Hematopoietic multipotent progenitor cell treated with erythropoietin and hydrocortisone succinate and interleukin-3 and kit ligand, for 17 days (in vitro differentiated cells): Measurements from ENCODE around the gene TANC1.

Experiments used
- DNase-seq: peaks from one replicate; pipeline ENCODE4 v3.0.0-alpha.2; 2015; ENCODE audit warnings: low spot score

Gene TANC1

GRCh38 chr2:159225025-159226016 lies 256.9 kb downstream of the TANC1 start:
- no peak for DNase-seq

GRCh38 chr2:159226059-159226461 lies 257.6 kb downstream of the TANC1 start:
- DNase-seq = no peak

- no peak for DNase-seq
Measured at GRCh38 chr2:159226608-159227385, 258.4 kb downstream of the TANC1 start.

DNA sequence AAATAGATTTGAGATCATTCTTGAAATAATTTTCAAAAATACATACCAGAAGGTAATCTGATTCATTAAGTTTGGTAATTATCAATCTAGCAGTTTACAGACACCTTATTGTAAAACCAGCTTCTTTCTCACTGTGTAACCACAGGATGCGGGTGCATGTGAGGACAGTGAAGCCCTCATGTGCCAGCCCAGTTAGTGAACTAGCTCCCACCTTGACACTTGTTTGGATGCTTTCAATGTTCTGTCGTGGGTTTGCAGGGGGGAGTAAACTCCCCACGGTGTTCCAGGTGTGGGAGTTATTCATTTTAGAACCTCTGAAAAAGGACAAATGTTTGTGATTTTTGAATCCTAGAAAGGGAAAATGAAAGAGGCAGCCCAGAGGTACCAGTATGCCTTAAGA lies 259.0 kb downstream of the TANC1 start:
- no peak for DNase-seq

DNA sequence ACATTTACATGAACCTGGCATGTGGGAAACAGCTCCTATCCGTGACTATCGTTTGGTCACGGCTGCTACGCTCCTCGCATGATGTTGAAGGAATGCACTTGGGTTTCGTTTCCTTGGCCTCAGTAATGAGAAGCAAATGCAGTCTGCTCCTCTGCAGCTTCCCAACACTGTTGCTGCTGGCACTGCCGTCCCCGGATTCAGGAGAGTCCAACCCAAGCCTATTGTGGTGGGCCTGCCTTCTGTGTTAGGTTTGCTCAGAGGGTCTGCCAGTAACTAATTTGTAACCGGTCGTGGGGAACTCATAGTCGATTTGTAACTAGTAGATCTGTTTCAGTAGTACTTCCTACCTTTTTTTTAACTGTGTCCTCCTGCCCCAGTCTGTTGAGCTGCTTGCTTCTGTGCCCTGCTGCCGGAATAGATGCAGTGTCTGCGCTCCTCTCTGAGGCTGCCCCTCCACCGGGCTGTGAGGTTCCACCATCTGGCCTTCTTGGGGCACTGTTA lies 259.7 kb downstream of the TANC1 start:
- no peak for DNase-seq

GRCh38 chr2:159229476-159230144 lies 261.2 kb downstream of the TANC1 start:
- DNase-seq = no peak

DNA sequence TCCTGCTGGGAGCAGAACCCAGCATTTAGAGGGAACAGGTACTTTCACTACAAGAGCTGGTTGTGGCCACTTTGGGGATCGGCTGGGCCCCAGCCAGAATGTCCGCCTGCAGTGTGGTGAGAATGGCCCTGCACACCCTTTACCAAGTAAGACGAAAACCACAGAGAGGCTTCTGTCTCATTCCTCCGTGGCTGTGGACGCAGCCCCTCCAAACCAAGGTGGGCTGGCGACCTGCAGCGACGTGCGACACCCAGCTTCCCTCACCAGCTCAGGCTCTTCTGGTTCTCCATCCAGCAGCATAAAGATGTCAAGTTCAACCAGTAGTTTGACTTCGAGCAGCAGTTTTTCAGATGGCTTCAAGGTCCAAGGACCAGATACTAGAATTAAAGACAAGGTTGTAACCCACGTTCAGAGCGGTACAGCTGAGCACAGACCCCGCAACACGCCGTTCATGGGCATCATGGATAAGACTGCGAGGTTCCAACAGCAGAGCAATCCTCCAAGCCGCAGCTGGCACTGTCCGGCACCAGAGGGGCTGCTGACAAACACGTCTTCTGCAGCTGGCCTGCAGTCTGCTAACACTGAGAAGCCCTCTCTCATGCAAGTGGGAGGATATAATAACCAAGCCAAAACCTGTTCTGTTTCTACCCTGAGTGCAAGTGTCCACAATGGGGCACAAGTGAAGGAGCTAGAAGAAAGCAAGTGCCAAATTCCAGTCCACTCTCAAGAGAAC lies 261.9 kb downstream of the TANC1 start:
- no peak for DNase-seq

DNA sequence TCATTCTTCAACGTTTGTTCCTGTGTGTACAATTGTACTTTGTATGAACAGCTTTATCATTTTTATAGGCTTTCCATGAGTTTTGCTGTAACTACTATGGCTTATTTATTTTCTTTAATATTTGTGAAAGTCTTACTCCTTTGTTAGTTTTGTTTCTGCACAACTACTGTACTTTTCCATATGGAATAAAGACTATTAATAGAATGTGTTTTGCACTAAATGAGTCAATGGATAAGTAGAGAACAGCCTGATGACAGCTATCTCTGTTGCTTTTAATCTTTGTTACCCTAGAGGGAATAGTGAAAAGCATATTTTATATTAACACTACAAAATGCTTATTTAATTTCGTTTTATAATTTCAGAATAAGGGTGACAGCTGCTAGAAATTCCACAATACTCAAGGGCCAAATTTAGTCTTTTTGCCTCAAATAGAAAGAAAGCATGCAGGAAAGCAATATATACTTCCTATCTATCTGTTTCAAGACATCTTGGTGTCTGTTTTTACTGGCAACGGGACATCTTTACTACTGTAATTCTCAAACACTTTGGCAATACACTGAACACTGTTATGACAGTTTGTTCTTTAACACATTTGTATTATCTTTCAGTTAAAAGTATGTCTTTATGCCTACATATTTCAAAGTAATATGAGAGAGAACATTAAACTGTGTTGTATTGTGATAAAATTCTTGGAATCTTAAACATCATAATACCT lies 264.2 kb downstream of the TANC1 start:
- no peak for DNase-seq

DNA sequence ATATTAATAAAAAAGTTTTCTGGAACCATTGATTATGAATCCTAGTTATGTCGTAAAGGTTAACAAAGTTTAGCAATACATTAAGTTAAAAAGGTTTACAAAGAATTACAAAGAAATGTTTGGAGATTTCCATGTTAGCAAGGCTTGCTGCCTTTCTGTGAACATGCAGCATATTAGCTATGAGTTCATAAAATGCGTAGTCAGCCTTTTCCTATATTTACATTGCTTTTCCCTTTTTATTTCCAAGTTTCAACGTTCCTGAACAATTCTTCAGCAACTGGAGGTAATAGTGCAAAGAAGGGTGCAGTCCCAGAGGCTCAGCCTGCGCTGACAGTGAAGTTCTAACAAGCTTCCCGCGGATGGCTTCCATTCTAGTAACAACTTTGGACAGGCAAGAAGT lies 266.4 kb downstream of the TANC1 start:
- DNase-seq = no peak

DNA sequence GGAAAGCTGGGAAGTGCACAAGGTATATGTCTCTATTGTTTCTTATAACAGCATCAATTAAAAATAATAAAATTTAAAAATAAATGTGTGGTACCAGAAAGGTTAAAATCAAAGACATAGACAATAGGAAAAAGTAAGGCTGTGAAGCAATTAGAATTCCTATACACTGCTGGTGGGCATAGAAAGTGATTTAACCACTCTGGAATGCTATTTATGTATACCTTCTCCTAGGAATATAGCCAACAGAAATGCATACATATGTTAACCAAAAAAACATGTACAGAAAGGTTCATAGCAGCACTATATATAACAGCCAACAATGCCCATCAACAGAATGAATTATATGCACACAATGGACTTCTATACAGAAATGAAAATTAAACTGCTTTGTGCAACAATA lies 275.1 kb downstream of the TANC1 start:
- no peak for DNase-seq

GRCh38 chr2:159246325-159246988 lies 278.0 kb downstream of the TANC1 start:
- DNase-seq = no peak

DNA sequence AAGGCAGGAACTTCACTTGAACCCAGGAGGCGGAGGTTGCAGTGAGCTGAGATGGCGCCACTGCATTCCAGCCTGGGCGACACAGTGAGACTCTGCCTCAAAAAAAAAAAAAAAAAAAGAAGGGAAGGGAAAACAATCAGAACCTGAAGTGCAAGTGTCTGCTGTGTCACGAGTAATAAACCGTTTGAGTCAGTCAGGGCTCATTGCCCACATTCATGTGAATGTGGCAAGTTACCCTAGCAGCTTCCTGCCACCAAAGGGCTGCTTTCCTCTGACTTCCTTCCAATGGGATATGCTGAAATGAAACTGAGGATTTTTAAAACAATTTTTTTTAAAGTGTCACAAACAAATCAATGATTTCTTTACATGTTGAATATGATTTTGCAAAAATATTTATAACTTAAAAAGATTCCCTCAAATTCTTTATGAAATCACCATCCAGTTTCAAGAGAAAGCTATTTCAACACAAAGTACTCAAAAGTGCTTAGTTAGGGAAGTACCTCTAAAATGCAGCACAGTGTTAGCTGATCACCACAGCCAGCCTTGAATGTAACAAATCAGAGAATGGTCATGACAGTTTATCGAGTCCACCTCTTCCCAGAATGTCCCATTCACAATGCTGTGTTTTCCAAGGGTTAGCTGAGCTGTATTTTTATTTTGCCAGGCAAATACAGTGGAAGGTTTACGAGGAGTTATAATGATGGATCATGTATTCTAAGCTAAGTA lies 281.7 kb downstream of the TANC1 start:
- DNase-seq = no peak

- DNase-seq = no peak
Measured at GRCh38 chr2:159251296-159252173, 283.1 kb downstream of the TANC1 start.

DNA sequence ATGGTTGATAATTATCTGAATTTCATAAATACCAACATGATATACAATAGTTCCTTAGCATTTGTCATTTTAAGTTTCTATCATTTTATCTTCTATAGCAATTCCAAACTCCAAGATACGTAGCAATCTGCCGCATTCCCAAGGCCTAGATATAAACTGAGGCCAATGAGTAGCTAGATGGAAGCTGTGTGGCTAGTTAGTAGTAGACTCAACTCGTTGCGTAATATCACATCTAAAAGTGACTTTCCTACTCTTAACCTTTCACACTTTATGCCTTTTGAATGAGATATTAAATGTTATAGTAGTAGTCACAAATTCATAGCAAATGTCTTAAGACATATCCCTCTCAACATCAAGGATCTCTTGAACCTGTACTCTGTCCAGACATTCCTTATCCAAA lies 284.5 kb downstream of the TANC1 start:
- DNase-seq = no peak

DNA sequence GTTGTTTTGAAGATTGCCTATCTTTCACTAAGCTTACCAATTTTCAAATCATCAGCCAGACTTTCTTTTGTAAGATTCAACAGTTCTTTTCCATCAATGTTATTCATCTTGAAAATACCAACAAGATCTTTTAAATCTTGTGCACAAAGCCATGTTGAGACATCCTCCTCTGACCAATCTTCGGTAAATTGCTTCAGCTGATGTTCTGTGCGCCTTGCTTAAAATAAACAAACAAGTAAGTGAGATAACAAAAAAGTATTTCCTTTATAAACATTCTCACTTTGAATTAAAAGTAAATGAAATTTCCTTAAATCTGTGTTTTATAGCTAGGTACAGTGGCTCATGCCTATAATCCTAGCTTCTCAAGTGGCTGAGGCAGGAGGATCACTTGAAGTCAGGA lies 287.7 kb downstream of the TANC1 start:
- DNase-seq = no peak

DNA sequence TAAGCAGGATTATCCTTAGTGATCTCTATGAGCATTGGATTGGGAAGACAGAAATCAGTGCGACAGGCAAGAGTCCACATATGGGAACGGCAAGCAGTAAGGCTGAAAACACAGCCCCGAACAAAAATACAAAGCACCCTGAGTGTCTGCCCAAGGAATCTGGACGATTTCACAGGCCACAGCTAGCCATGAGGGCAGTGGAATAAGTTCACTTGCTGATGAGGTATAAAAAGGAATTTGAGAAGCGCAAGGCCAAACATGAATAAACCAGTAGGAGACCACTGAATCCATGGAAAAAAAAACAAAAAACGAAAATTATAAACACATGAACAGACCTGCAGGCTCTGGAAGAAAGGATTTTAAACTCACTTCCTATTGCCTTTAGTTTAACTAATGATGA lies 293.8 kb downstream of the TANC1 start:
- DNase-seq = no peak

GRCh38 chr2:159262904-159263303 lies 294.5 kb downstream of the TANC1 start:
- no peak for DNase-seq

GRCh38 chr2:159265171-159265576 lies 296.7 kb downstream of the TANC1 start:
- DNase-seq = no peak

- DNase-seq = no peak
Measured at GRCh38 chr2:159266554-159266953, 298.1 kb downstream of the TANC1 start.
